Esophagus squamous epithelium (tissue), 5 donors: ENCODE measurements around the gene ABLIM3. TPM values are rescaled to one million over a fixed set of nuclear protein-coding genes. Genes with fewer than 3 reads are reported as not detected.
A peak's percentile ranks its signal among the peaks of the same experiment; 100 is the strongest.

Experiments used
- DNase-seq: peaks from one replicate; lab custom pipeline; 2025; lab: John Stamatoyannopoulos, UW
- H3K27ac ChIP-seq, 4 donors: fragments of 200-600 bp; sonication (generic); one replicate each; pipeline ENCODE4 v1.5.1; 2016 to 2019; ENCODE audit warnings: mild to moderate bottlenecking in 1 of 4
- H3K27me3 ChIP-seq, 4 donors: fragments of 200-600 bp; sonication (generic); 1 replicate in 3 of 4; 2 replicates in 1 of 4; pipeline versions ENCODE4 v1.5.1 to v1.6.0; 2017 to 2021; ENCODE audit warnings: antibody characterized with exemption in 1 of 4
- H3K36me3 ChIP-seq, 3 donors: fragments of 200-600 bp; sonication (generic); one replicate each; pipeline ENCODE4 v1.5.1; 2016 to 2019
- H3K4me1 ChIP-seq, 3 donors: fragments of 200-600 bp; sonication (generic); one replicate each; pipeline ENCODE4 v1.5.1; 2017 to 2019
- H3K4me3 ChIP-seq, 4 donors: fragments of 200-600 bp; sonication (generic); 1 replicate in 3 of 4; 2 replicates in 1 of 4; pipeline ENCODE4 v1.5.1; 2016 to 2019; ENCODE audit warnings: mild to moderate bottlenecking in 2 of 4, moderate library complexity in 1 of 4
- H3K9me3 ChIP-seq, 3 donors: fragments of 200-600 bp; sonication (generic); one replicate each; pipeline ENCODE4 v1.5.1; 2016 to 2019
- POLR2A ChIP-seq, 4 donors: fragments of 450-650 bp; IDR thresholded peaks; one replicate each; pipeline ENCODE4 v1.6.1; 2017; ENCODE audit warnings: antibody characterized with exemption in 4 of 4, mild to moderate bottlenecking in 4 of 4, moderate library complexity in 3 of 4
- WGBS, 2 donors: methylation state at CpG; one replicate each; pipeline ENCODE4 v1.1.5; 2018; 5-methylcytosine and 5-hydroxymethylcytosine counted together
- intact Hi-C: fragments of 100-400 bp; cut with DNase I; formaldehyde crosslinking; loops from one replicate; pipeline ENCODE4 v1.15.0; 2022
- total RNA-seq, 4 donors: library from RNA; depleted of rRNA; stranded (reverse); fragments of >200 nt; gene quantifications; one replicate each; pipeline ENCODE4 v1.1.0, GENCODE V29; 2016
- TF ChIP-seq, protein P1 (sequence below), 6 experiments: fragments of 450-650 bp in 4 of 6; fragments of 200-600 bp in 2 of 6; sonication (generic) in 2 of 6; IDR thresholded peaks; one replicate each; pipeline ENCODE4 v1.5.1; 2016 to 2019; ENCODE audit warnings: antibody characterized with exemption in 6 of 6, mild to moderate bottlenecking in 4 of 6, moderate library complexity in 4 of 6
- donor health status: DM: yes; HTN: yes; CAD: no.

The ABLIM3 gene
- total RNA-seq, 4 donors from 2014 or later, result 10.6 to 47.7 (median 27.1) TPM

DNA sequence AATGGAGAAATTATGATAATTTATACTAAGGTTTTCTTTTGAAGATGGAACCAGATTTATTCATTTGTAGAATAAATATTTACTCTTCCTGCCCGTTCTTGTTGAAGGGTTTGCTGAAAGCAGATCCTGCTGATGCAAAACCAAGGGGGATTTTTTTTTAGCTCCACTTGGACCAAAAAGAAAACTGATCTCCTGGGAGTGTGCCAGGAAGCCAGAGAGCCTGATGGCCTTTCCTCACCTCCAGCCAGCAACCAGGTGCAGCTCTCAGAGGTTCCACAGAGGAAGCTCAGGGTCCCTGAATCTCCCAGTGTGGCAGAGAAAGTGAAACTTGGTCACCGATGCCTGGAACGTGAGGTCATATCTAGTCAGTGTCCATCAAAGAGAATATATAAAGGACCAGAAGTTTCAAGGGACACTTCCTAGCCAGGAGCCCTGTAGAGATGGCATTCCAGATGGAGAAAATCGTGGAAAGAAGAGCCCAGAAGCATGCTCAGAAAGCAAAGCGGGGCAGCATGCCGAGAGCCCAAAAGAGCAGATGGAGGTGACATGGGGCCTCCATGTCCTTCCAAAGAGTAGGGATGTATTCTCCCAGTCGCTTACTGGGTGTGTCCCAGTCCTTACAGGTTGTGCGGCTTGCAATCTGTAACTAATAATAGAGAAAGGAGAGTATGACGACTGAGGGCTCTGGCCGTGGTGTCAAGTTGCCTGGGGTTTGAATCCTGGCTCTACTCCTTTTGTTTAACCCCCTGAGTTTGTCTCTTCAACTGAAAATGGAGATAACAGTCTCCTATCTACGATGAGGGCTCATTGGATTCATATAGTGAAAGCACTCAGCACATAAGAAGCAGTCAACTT is 142.6 kb downstream of the ABLIM3 start:
- Histone ChIP-seq H3K4me3 (no peak overlapping the region), H3K27me3 (no peaks in the 10 kb centered on the region), H3K4me1 (peaks cover 0 to 55% (median 22%) of the 10 kb centered on the region in 3 donors), H3K36me3 (no peaks in the 10 kb centered on the region), H3K27ac (peak overlapping the region; percentile 7 to 76 (median 43)), H3K9me3 (no peaks in the 10 kb centered on the region)
- WGBS, 2 donors, result 64 to 75% methylated on average over 9 to 11 of the region's 11 CpGs
- TF ChIP-seq, protein P1, sequence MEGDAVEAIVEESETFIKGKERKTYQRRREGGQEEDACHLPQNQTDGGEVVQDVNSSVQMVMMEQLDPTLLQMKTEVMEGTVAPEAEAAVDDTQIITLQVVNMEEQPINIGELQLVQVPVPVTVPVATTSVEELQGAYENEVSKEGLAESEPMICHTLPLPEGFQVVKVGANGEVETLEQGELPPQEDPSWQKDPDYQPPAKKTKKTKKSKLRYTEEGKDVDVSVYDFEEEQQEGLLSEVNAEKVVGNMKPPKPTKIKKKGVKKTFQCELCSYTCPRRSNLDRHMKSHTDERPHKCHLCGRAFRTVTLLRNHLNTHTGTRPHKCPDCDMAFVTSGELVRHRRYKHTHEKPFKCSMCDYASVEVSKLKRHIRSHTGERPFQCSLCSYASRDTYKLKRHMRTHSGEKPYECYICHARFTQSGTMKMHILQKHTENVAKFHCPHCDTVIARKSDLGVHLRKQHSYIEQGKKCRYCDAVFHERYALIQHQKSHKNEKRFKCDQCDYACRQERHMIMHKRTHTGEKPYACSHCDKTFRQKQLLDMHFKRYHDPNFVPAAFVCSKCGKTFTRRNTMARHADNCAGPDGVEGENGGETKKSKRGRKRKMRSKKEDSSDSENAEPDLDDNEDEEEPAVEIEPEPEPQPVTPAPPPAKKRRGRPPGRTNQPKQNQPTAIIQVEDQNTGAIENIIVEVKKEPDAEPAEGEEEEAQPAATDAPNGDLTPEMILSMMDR (IDR thresholded peaks at IDR 0.05), result no peak
- no peak for TF ChIP-seq POLR2A (IDR thresholded peaks at IDR 0.05)
- no peak for DNase-seq
- intact Hi-C loops, result no loop called here

GRCh38 chr5:149284501-149284900 is 143.2 kb downstream of the ABLIM3 start:
- Histone ChIP-seq H3K4me3 (no peak overlapping the region), H3K9me3 (no peaks in the 10 kb centered on the region), H3K27me3 (no peaks in the 10 kb centered on the region), H3K36me3 (no peaks in the 10 kb centered on the region), H3K27ac (peak overlapping the region; percentile 7 to 76 (median 43)), H3K4me1 (peaks cover 0 to 59% (median 26%) of the 10 kb centered on the region in 3 donors)
- 4 to 8% methylated on average over 5 of the region's 5 CpGs for WGBS, 2 donors
- DNase-seq, result no peak
- intact Hi-C loops, result no loop called here
- TF ChIP-seq, protein P1 (IDR thresholded peaks at IDR 0.05), result no peak
- no peak for TF ChIP-seq POLR2A (IDR thresholded peaks at IDR 0.05)

- intact Hi-C loops, result no loop called here
- WGBS, 2 donors, result 29 to 40% methylated on average over 1 of the region's 1 CpG
- Histone ChIP-seq H3K4me1 (peaks cover 0 to 55% (median 28%) of the 10 kb centered on the region in 3 donors), H3K27me3 (no peaks in the 10 kb centered on the region), H3K4me3 (no peak overlapping the region), H3K9me3 (no peaks in the 10 kb centered on the region), H3K27ac (peak overlapping the region in 3 of 4 donors; percentile 41 to 76 (median 45)), H3K36me3 (no peaks in the 10 kb centered on the region)
- TF ChIP-seq, protein P1 (IDR thresholded peaks at IDR 0.05), result no peak
- no peak for TF ChIP-seq POLR2A (IDR thresholded peaks at IDR 0.05)
- DNase-seq, result no peak
These were observed 143.9 kb downstream of the ABLIM3 start for GRCh38 chr5:149285153-149285552.

GRCh38 chr5:149288436-149288835 is 147.1 kb downstream of the ABLIM3 start:
- Histone ChIP-seq H3K4me3 (no peak overlapping the region), H3K4me1 (peaks cover 0 to 43% (median 25%) of the 10 kb centered on the region in 3 donors), H3K27me3 (no peaks in the 10 kb centered on the region), H3K27ac (peak overlapping the region in 3 of 4 donors; percentile 45 to 76 (median 68)), H3K9me3 (no peaks in the 10 kb centered on the region), H3K36me3 (no peaks in the 10 kb centered on the region)
- DNase-seq, result no peak
- no peak for TF ChIP-seq POLR2A (IDR thresholded peaks at IDR 0.05)
- TF ChIP-seq, protein P1 (IDR thresholded peaks at IDR 0.05), result no peak
- intact Hi-C loops, result no loop called here
- WGBS, 2 donors, result 75 to 85% methylated on average over 8 of the region's 8 CpGs

GRCh38 chr5:149289301-149289700 is 148.0 kb downstream of the ABLIM3 start:
- TF ChIP-seq POLR2A (IDR thresholded peaks at IDR 0.05), result no peak
- TF ChIP-seq, protein P1 (IDR thresholded peaks at IDR 0.05), result no peak
- Histone ChIP-seq H3K27ac (peak overlapping the region in 3 of 4 donors; percentile 45 to 76 (median 68)), H3K36me3 (no peaks in the 10 kb centered on the region), H3K27me3 (no peaks in the 10 kb centered on the region), H3K4me1 (peaks cover 0 to 34% (median 21%) of the 10 kb centered on the region in 3 donors), H3K9me3 (no peaks in the 10 kb centered on the region), H3K4me3 (no peak overlapping the region)
- WGBS, 2 donors, result 34 to 68% methylated on average over 6 of the region's 7 CpGs
- no peak for DNase-seq
- intact Hi-C loops, result no loop called here
